ENCODE measurements around the gene WWOX.

DNA sequence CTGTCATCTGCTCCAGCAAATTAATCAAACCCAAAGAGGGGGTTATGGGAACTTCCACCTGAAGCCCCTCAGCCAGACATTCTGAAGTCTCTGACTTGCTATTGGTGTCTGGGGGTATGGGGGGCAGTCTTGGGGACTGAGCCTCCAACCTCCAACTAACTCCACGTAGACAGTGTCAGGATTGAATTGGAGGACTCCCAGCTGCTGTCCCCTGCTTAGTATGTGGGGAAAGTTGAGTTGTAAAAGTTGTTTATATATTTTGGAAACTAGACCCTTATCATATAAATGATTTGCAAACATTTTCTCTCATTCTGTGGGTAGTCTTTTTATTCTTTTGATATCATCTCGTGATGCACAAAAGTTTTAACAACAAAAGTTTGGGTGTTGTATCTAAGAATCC lies 689.2 kb downstream of the WWOX start:
- TF ChIP-seq, protein P1, sequence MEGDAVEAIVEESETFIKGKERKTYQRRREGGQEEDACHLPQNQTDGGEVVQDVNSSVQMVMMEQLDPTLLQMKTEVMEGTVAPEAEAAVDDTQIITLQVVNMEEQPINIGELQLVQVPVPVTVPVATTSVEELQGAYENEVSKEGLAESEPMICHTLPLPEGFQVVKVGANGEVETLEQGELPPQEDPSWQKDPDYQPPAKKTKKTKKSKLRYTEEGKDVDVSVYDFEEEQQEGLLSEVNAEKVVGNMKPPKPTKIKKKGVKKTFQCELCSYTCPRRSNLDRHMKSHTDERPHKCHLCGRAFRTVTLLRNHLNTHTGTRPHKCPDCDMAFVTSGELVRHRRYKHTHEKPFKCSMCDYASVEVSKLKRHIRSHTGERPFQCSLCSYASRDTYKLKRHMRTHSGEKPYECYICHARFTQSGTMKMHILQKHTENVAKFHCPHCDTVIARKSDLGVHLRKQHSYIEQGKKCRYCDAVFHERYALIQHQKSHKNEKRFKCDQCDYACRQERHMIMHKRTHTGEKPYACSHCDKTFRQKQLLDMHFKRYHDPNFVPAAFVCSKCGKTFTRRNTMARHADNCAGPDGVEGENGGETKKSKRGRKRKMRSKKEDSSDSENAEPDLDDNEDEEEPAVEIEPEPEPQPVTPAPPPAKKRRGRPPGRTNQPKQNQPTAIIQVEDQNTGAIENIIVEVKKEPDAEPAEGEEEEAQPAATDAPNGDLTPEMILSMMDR (IDR thresholded peaks at IDR 0.05), result no peak
- TF ChIP-seq POLR2A (IDR thresholded peaks at IDR 0.05), result no peak

Measured in thyroid gland (tissue), 4 donors.